Nephron progenitor cell (in vitro differentiated cells): Measurements from ENCODE around the gene ZNF135.

Source experiments
- DNase-seq: peaks from one replicate; pipeline ENCODE4 v3.0.0; 2021
- H3K27ac Mint-ChIP-seq: 2 replicates; pipeline ENCODE4 v1.8.0; 2021; ENCODE audit warnings: mild to moderate bottlenecking, moderate library complexity, mixed read lengths
- H3K27me3 Mint-ChIP-seq: 2 replicates; pipeline ENCODE4 v1.8.0; 2021; ENCODE audit warnings: mild to moderate bottlenecking, low read depth, mixed read lengths; ENCODE audit not compliant: poor library complexity
- H3K36me3 Mint-ChIP-seq: 2 replicates; pipeline ENCODE4 v1.8.0; 2021; ENCODE audit warnings: low read depth, mixed read lengths
- H3K4me1 Mint-ChIP-seq: 2 replicates; pipeline ENCODE4 v1.8.0; 2021; ENCODE audit warnings: mixed read lengths
- H3K4me3 Mint-ChIP-seq: 2 replicates; pipeline ENCODE4 v1.8.0; 2021; ENCODE audit warnings: mild to moderate bottlenecking, moderate library complexity, mixed read lengths
- H3K9me3 Mint-ChIP-seq: 2 replicates; pipeline ENCODE4 v1.8.0; 2021; ENCODE audit warnings: mild to moderate bottlenecking, moderate library complexity, mixed read lengths
- TF ChIP-seq, protein P1 (sequence below): fragments of 200-600 bp; sonication (generic); IDR thresholded peaks from 2 replicates; pipeline ENCODE4 v1.5.0; 2021; ENCODE audit warnings: antibody characterized with exemption

The ZNF135 gene

DNA sequence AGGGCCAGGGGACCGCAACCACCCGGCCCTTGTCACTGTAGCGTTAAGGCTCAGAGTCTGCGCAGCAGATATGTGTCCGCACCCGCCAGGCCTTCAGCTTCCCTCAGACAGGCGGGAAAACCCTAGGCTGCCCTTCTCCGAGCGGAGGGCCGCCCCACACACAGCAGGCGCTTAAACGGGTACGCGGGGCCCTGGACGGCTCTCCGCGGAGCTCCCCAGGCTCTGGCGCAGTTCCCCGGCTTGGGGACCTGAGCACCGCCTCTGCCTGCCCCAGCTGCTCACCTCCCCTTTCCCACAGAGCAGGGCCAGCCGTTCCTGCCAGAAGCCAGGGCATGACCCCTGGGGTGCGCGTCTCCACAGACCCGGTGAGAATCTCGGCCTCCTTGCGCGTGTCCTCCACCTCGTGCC is 593 bp downstream of the ZNF135 start:
- H3K27ac Mint-ChIP-seq, result no peak overlapping the region
- TF ChIP-seq, protein P1, sequence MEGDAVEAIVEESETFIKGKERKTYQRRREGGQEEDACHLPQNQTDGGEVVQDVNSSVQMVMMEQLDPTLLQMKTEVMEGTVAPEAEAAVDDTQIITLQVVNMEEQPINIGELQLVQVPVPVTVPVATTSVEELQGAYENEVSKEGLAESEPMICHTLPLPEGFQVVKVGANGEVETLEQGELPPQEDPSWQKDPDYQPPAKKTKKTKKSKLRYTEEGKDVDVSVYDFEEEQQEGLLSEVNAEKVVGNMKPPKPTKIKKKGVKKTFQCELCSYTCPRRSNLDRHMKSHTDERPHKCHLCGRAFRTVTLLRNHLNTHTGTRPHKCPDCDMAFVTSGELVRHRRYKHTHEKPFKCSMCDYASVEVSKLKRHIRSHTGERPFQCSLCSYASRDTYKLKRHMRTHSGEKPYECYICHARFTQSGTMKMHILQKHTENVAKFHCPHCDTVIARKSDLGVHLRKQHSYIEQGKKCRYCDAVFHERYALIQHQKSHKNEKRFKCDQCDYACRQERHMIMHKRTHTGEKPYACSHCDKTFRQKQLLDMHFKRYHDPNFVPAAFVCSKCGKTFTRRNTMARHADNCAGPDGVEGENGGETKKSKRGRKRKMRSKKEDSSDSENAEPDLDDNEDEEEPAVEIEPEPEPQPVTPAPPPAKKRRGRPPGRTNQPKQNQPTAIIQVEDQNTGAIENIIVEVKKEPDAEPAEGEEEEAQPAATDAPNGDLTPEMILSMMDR, result no peak
- H3K36me3 Mint-ChIP-seq, result peaks cover 52% of the 10 kb centered on the region
- no peak overlapping the region for H3K4me3 Mint-ChIP-seq
- DNase-seq, result no peak
- H3K9me3 Mint-ChIP-seq, result peaks cover 93% of the 10 kb centered on the region
- peaks cover 7% of the 10 kb centered on the region for H3K27me3 Mint-ChIP-seq
- peaks cover 4% of the 10 kb centered on the region for H3K4me1 Mint-ChIP-seq

DNA sequence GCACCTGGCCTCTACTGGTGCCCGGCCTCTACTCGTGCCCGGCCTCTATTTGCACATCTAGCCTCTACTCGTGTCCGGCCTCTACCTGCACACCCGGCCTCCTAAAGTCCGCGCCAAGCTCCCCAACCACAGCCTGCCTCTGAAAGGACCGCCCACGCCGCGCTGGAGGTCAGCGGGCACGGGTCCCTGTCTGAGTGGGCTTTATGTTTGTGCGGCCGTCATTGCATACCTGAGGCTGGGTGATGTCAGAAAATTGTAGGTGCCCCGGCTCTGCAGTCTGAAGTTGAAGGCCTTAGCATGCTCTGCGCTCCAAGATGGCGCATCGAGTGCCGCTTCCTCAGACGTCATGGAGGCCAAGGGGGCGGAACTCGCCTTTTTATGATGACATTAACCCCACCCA is 1.1 kb downstream of the ZNF135 start:
- H3K27me3 Mint-ChIP-seq, result peaks cover 7% of the 10 kb centered on the region
- peak overlapping the region; percentile 64 for H3K4me3 Mint-ChIP-seq
- peaks cover 93% of the 10 kb centered on the region for H3K9me3 Mint-ChIP-seq
- peaks cover 4% of the 10 kb centered on the region for H3K4me1 Mint-ChIP-seq
- no peak for DNase-seq
- H3K36me3 Mint-ChIP-seq, result peaks cover 57% of the 10 kb centered on the region
- H3K27ac Mint-ChIP-seq, result no peak overlapping the region
- TF ChIP-seq, protein P1, result no peak

- TF ChIP-seq, protein P1, result no peak
- Mint-ChIP-seq H3K9me3 (peaks cover 95% of the 10 kb centered on the region), H3K27me3 (no peaks in the 10 kb centered on the region), H3K4me1 (peaks cover 3% of the 10 kb centered on the region), H3K27ac (no peak overlapping the region), H3K4me3 (no peak overlapping the region), H3K36me3 (peaks cover 87% of the 10 kb centered on the region)
- no peak for DNase-seq
Measured at GRCh38 chr19:58063712-58064111, 4.6 kb downstream of the ZNF135 start.

GRCh38 chr19:58067240-58067912 is 8.3 kb downstream of the ZNF135 start:
- TF ChIP-seq, protein P1, result no peak
- Mint-ChIP-seq H3K27ac (no peak overlapping the region), H3K27me3 (peaks cover 3% of the 10 kb centered on the region), H3K9me3 (peaks cover 97% of the 10 kb centered on the region), H3K4me3 (no peak overlapping the region), H3K4me1 (no peaks in the 10 kb centered on the region), H3K36me3 (peaks cover 84% of the 10 kb centered on the region)
- no peak for DNase-seq

- H3K9me3 Mint-ChIP-seq, result peaks cover 89% of the 10 kb centered on the region
- no peaks in the 10 kb centered on the region for H3K4me1 Mint-ChIP-seq
- H3K4me3 Mint-ChIP-seq, result no peak overlapping the region
- H3K27ac Mint-ChIP-seq, result no peak overlapping the region
- no peak for DNase-seq
- H3K27me3 Mint-ChIP-seq, result peaks cover 5% of the 10 kb centered on the region
- TF ChIP-seq, protein P1, result no peak
- H3K36me3 Mint-ChIP-seq, result peaks cover 63% of the 10 kb centered on the region
Measured at GRCh38 chr19:58079792-58080191, 20.7 kb downstream of the ZNF135 start.

GRCh38 chr19:58083021-58083420 is 23.9 kb downstream of the ZNF135 start:
- H3K4me3 Mint-ChIP-seq, result no peak overlapping the region
- H3K27ac Mint-ChIP-seq, result no peak overlapping the region
- peaks cover 5% of the 10 kb centered on the region for H3K27me3 Mint-ChIP-seq
- DNase-seq, result no peak
- TF ChIP-seq, protein P1, result no peak
- H3K4me1 Mint-ChIP-seq, result no peaks in the 10 kb centered on the region
- H3K9me3 Mint-ChIP-seq, result peaks cover 82% of the 10 kb centered on the region
- peaks cover 83% of the 10 kb centered on the region for H3K36me3 Mint-ChIP-seq
